GM19023 (cell line): ENCODE results near the gene VPS29.
"Not testable (repeated sequence)": the region's sequence is repeated elsewhere in the genome, so short reads cannot be mapped to it uniquely, and the experiment has no call there.

Experiments
- ATAC-seq: cut with Tn5 transposase; IDR thresholded peaks from one replicate; pipeline ENCODE4 v1.9.1; 2021; ENCODE audit warnings: mild to moderate bottlenecking, moderate library complexity; ENCODE audit not compliant: unreplicated experiment

The VPS29 gene

DNA sequence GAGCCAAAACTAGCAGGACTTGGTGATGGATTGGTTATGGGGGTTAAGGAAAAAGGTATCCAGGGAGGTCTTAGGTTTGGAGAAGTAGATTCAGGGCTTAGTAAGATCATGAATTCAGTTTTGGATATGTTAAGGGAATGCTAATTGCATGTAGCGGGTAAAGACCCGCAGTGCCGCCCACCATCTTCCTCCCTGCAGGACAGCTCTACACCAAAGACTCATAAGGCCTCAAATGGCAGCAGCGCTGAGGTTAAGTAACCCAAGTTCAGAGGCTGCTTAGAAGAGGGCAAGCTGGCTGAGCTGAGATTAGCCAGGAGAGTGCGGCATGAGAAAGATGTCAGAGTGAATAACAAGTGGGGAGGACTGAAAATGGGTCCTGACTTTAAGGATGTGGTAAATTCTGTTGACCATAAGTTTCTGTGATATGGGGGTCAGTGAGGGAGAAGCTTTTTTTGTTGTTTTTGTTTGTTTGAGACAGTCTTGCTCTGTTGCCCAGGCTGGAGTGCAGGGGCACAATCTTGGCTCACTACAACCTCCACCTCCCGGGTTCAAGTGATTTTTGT, 26.4 kb upstream of the VPS29 start:
- ATAC-seq = no peak

- ATAC-seq = not testable (repeated sequence)
These were observed 19.2 kb upstream of the VPS29 start for GRCh38 chr12:110520876-110521712.

DNA sequence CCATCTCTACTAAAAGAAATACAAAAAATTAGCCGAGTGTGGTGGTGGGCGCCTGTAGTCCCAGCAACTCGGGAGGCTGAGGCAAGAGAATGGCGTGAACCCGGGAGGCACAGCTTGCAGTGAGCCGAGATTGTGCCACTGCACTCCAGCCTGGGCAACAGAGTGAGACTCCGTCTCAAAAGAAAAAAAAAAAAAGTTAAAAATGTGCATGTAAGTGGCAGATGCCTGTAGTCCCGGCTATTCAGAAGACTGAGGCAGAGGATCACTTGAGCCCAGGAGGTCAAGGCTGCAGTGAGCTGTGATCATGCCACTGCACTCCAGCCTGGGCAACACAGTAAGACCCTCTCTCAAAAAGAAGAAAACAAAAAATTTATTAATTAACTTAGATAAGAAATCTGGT, 16.1 kb upstream of the VPS29 start:
- ATAC-seq = not testable (repeated sequence)

- no peak for ATAC-seq
These were observed 15.1 kb upstream of the VPS29 start for GRCh38 chr12:110516995-110517394.

- ATAC-seq = no peak
These were observed 12.5 kb upstream of the VPS29 start for GRCh38 chr12:110514363-110514762.

- no peak for ATAC-seq
These were observed 11.9 kb upstream of the VPS29 start for GRCh38 chr12:110513842-110514241.

- no peak for ATAC-seq
These were observed 6.2 kb upstream of the VPS29 start for GRCh38 chr12:110508071-110508586.

DNA sequence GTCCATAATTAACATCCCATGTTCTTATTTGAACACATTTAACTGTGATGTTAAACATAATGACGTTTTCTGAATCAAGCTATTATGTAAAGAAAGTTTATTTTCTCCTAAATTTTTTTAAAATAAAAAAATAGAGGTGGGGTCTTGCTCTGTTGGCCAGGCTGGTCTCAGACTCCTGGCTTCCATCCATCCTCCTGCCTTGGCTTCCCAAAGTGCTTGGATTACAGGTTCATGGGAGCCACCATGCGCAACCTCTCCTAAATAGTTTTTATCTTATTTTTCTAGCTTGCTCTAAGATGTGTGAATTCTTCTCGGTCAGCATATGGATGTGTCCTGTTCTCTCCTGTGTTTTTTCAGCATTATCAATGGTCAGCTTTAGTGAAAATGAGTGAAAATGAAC, 3.4 kb upstream of the VPS29 start:
- ATAC-seq = no peak

- no peak for ATAC-seq
These were observed 1.5 kb upstream of the VPS29 start for GRCh38 chr12:110503432-110503831.

- peak; percentile 3 for ATAC-seq
These were observed 536 bp downstream of the VPS29 start for GRCh38 chr12:110501399-110501751.

- ATAC-seq = no peak
These were observed 2.8 kb downstream of the VPS29 start for GRCh38 chr12:110498984-110499706.

DNA sequence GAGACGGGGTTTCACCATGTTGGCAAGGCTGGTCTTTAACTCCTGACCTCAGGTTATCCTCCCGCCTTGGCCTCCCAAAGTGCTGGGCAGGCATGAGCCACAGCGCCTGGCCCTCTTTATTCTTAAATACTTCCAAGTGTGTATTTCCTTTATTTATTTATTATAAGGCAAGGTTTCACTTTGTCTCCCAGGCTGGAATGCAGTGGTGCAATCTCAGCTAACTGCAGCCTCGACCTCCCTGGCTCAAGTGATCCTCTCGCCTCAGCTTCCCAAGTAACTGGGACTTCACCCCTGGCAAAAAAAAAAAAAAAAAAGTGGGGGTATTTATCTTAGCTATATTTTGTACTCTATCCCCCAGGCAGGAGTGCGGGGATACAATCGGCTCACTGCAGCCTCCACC, 26.5 kb downstream of the VPS29 start:
- ATAC-seq = no peak

GRCh38 chr12:110468214-110469048, 33.5 kb downstream of the VPS29 start, which contains the start of the genes FAM216A and GPN3:
TSS of gene FAM216A (plus strand) at chr12:110468845. CDS start at chr12:110468876, 31 bp downstream.
TSS of gene GPN3 (minus strand) at chr12:110468257. CDS start at chr12:110468203, 54 bp downstream.
- peak; percentile 67 for ATAC-seq

- ATAC-seq = no peak
These were observed 34.1 kb downstream of the VPS29 start for GRCh38 chr12:110467847-110468213.

GRCh38 chr12:110466791-110467190, 35.1 kb downstream of the VPS29 start:
- ATAC-seq = no peak

- not testable (repeated sequence) for ATAC-seq
These were observed 36.1 kb downstream of the VPS29 start for GRCh38 chr12:110465765-110466164.

- no peak for ATAC-seq
These were observed 36.9 kb downstream of the VPS29 start for GRCh38 chr12:110465024-110465423.

GRCh38 chr12:110461189-110461588, 40.7 kb downstream of the VPS29 start:
- not testable (repeated sequence) for ATAC-seq

DNA sequence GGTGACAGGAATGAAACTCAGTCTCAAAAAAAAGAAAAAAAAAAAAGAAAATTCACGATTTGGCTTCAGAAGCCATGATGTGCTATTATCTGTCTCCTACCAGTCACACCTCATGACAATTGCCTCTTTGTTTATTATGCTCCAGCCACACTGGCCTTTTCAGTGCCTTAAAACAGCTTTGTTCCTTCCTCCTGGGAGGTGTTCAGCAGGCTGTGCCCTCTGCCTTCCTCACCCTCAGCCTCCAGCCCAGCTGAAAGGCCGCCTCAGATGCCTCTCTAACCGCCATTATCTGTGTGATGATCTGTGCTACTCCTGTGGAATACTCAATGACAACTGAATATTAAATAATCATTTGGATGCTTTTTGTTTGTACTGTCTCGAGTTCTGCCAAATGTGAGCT, 43.2 kb downstream of the VPS29 start:
- ATAC-seq = no peak

DNA sequence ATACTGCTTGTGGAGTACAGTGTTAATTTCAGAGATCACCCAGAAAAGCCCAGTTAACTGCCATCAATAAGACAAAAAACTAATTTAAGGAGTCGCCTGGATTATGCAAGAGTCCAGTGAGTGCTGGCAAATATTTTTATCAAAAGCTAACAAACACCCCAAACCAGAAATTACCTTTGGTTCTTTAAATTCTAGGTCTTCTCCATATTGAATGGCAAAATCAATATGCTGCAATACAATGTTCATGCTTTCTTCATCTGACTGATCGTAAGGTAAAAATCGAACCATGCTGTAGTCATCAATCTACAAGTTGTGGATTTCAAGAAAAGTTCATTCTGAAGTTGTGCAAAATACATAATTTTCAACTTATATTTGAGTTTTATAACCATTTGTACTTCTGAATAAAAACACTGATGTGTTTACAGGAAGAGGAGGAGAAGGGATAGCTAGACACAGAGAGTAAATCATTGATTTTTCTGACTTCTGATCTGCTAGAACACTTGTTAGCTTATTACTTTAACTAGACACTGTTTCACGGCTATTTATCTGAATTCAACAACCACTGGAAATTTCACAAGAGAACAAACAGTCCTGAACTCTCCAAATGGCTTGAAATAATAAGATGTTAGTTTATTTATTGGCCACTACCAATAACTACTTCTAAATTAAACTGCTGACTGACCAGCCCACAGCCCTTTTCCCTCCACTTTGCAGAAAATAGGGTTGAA, 48.2 kb downstream of the VPS29 start:
- no peak for ATAC-seq
